HG03432 (cell line): ENCODE results near the gene MGAT5B.
"Not testable (repeated sequence)": the region's sequence is repeated elsewhere in the genome, so short reads cannot be mapped to it uniquely, and the experiment has no call there.

Experiments
- ATAC-seq: cut with Tn5 transposase; IDR thresholded peaks from one replicate; pipeline ENCODE4 v1.9.1; 2021; ENCODE audit warnings: mild to moderate bottlenecking, moderate library complexity; ENCODE audit not compliant: unreplicated experiment

Gene MGAT5B, protein sequence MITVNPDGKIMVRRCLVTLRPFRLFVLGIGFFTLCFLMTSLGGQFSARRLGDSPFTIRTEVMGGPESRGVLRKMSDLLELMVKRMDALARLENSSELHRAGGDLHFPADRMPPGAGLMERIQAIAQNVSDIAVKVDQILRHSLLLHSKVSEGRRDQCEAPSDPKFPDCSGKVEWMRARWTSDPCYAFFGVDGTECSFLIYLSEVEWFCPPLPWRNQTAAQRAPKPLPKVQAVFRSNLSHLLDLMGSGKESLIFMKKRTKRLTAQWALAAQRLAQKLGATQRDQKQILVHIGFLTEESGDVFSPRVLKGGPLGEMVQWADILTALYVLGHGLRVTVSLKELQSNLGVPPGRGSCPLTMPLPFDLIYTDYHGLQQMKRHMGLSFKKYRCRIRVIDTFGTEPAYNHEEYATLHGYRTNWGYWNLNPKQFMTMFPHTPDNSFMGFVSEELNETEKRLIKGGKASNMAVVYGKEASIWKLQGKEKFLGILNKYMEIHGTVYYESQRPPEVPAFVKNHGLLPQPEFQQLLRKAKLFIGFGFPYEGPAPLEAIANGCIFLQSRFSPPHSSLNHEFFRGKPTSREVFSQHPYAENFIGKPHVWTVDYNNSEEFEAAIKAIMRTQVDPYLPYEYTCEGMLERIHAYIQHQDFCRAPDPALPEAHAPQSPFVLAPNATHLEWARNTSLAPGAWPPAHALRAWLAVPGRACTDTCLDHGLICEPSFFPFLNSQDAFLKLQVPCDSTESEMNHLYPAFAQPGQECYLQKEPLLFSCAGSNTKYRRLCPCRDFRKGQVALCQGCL

GRCh38 chr17:76868176-76868668, at the start of gene MGAT5B:
MGAT5B (plus strand) TSS chr17:76868404; CDS start chr17:76869030, 626 bp downstream.
- no peak for ATAC-seq

DNA sequence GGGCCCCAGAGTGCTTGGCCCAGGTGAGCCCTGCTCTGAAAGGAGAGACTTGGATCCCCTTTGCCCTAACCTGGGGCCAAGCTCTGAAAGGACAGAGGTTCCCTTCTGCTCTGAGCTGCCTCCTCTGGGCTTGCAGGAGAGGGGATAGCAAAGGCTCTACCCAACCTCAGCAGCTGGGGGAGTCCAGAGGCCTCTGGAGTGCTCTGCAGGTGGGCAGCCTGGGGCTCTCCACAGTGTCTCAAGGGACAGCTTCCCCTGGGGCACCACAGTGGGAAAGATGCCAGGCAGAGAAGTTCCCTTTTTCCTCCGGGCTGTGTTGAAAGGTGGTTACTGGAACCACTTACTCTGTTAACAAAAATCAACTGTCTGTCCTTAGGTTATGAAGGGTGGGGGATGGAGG, 48.2 kb upstream of the MGAT5B start:
- no peak for ATAC-seq

DNA sequence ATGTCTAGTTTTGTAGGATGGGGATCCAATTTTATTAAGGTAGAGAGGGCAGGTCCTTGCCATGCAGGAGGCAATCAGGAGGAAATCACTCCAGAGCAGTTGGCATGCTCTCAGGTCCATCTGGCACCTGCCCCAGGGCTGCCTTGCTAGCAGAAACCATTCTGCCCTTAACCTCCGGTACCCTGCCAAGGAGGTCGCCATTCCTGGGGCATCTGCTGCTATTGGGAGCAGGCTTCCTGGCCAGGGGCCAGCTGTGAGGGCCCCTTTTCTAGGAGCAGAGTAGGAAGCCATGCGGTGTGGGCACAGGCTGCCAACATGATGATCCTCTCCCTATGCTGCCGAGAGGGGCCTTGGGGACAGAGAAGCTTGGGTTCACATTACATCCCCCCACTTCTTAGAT, 47.6 kb upstream of the MGAT5B start:
- no peak for ATAC-seq

- ATAC-seq = no peak
Measured at GRCh38 chr17:76822184-76822778, 45.9 kb upstream of the MGAT5B start.

GRCh38 chr17:76824093-76824492, 44.1 kb upstream of the MGAT5B start:
- no peak for ATAC-seq

- no peak for ATAC-seq
Measured at GRCh38 chr17:76826330-76827068, 41.7 kb upstream of the MGAT5B start.

DNA sequence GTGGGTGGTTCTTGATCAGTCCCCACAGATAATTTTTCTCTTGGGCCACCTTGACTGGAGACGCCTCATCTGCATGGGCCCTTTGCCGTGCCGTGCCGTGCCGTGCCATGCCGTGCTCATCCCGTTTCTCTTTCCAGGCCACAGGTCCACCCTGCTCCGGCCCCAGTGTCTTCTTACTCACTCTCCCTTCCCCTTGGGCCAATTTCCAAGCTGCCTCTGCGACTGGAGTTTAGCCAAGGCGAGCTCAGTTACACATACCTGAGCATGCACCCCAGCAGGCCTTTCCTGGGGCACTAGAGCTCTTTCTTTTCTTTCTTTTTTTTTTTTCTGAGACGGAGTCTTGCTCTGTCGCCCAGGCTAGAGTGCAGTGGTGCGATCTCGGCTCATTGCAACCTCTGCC, 40.5 kb upstream of the MGAT5B start:
- no peak for ATAC-seq

GRCh38 chr17:76830987-76831715, 37.1 kb upstream of the MGAT5B start:
- ATAC-seq = no peak

- no peak for ATAC-seq
Measured at GRCh38 chr17:76833034-76833644, 35.1 kb upstream of the MGAT5B start.

GRCh38 chr17:76833747-76834146, 34.5 kb upstream of the MGAT5B start:
- ATAC-seq = no peak

GRCh38 chr17:76834870-76835269, 33.3 kb upstream of the MGAT5B start:
- ATAC-seq = no peak

DNA sequence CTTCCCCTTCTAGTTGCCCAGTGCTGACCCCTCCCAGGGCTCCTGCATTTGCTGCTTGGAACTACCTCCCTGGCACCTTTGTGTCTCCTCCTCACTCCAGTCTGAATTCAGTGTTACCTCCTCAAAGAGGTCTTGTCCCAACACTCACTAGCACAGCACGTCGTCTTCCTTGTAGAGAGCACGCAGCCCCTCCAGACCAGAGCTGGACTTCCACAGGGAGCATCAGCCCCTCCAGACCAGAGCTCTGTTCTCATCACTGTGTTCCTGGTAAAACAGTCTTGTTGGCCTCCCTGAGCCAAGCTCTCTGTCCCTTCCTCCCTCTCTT, 27.8 kb upstream of the MGAT5B start:
- ATAC-seq = no peak

DNA sequence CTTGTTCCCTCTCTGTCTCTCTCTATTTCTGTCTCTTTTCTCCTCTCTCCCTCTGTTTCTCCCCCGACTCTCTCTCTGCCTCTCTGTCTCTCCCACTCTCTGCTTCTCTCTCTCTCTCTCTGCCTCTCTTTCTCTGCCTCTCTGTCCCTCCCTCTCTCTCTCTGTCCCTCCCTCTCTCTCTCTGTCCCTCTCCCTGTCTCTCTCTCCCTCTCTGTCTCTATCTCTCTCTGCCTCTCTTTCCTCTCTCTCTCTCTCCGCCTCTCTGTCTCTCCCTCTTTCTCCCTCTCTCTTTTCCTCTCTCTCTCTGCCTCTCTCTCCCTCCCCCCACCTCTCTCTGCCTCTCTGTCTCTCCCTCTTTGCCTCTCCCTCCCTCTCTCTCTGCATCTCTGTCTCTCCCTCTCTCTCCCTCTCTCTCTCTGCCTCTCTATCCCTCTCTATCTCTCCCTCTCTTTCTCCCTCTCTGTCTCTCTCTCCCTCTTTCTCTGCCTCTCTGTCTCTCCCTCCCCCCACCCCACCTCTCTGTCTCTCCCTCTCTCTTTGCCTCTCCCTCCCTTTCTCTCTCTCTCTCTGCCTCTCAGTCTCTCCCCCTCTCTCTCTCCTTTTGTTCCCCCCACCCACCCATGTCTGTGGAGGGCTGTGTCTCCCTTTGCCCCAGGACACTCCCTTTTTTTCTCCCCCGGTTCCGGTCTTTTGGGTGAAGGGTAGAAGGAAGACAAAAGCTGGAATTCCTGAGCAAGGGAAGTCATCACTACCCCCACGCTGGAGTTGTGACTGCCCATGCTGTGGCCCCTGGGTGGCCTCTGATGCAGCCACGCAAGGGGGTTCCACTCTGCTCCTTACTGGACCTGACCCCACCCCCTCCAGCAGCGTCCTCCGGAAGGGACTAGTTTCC, 27.1 kb upstream of the MGAT5B start:
- ATAC-seq = no peak

DNA sequence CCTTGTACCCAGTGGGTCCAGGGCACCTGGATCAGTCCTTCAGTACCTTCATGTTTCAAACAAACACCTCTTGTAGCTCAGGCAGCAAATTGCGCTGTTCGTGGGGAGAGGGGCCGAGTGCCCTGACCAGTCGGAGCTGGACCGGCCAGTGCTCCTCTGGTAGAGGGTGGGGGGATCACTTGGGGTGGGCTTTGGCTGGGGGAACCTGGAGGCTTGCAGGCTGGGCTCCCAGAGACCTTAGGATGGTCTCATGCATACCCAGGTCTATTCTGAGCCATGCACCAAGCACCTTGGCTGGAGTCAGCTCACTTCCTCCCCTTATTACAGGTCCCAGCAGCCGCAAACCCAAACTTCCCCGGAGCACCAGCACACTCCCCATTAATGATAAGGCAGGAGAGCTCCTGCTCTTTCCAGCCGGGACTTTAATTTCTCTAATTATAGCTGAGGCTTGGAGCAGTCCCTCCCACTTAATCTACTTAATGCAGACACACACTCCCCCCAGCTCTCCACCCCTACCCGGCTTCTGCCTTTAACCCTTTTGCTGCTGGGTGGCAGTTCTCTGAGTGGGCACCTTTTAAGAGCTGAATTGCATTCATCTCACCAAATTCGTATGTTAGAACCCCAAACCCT, 26.3 kb upstream of the MGAT5B start:
- no peak for ATAC-seq

- ATAC-seq = not testable (repeated sequence)
Measured at GRCh38 chr17:76843068-76843467, 25.1 kb upstream of the MGAT5B start.

GRCh38 chr17:76843703-76844484, 24.3 kb upstream of the MGAT5B start:
- ATAC-seq = no peak

DNA sequence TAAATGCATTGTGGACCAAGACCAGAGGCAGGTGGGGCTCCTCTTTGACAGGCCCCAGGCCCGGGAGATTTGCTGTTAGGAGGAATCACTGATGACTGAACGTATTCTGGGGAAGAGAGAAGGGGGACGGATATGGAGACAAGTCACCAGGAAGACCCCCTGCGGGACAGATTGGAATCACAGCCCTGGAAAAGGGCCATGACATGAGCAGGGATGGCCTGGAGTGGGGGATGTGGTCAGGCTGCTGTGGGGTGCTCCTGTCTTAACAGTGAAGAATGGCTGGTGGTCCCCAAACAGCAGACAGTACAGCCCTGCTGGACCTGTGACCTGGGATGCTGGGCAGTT, 23.7 kb upstream of the MGAT5B start:
- no peak for ATAC-seq

DNA sequence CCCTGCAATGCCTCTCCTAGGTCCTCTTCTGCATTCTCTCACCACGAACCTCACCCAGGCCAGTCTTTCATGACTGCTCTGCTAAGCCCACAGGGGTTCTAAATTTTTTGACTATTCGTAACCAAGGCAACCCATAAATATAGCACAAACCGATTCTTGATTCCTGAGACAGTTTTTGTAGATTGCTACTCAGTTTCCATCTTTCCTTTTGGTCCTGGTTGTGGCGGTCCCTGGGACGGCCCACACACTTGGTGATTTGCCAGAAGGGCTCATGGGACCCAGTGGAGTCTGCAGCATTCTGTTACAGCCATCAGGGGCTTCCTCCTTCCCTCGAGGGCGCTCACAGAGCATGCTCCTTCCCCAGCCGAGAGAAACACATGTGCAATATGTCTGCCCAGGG, 23.4 kb upstream of the MGAT5B start:
- no peak for ATAC-seq
